GM18511 (cell line): Measurements from ENCODE around the gene RHOF.
"Not testable (repeated sequence)": the region's sequence is repeated elsewhere in the genome, so short reads cannot be mapped to it uniquely, and the experiment has no call there.

Source experiments
- ATAC-seq: cut with Tn5 transposase; IDR thresholded peaks from one replicate; pipeline ENCODE4 v1.9.1; 2021; ENCODE audit warnings: mild to moderate bottlenecking, moderate library complexity; ENCODE audit not compliant: unreplicated experiment

The RHOF gene

GRCh38 chr12:121776190-121777098 is 17.0 kb downstream of the RHOF start:
- peak; percentile 67 for ATAC-seq

DNA sequence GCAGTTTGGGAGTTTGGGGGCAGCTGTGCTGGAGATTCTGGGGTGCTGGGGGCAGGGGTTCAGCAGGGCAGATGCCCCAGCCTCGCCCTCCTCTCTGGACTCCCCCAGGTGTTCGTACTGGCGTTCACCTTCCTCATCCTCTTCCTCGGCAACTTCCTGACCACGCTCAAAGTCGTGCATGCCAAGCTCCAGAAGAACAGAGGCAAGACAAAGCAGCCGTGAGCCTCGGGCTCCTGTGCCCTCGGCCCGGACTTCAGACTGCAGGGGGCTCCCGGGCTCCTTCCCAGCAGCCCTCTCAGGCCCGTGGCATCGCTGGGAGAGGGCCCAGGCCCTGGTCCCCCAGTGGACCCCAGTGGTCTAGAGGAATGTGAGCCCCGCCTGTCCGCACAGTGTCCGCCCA is 18.0 kb downstream of the RHOF start:
- no peak for ATAC-seq

DNA sequence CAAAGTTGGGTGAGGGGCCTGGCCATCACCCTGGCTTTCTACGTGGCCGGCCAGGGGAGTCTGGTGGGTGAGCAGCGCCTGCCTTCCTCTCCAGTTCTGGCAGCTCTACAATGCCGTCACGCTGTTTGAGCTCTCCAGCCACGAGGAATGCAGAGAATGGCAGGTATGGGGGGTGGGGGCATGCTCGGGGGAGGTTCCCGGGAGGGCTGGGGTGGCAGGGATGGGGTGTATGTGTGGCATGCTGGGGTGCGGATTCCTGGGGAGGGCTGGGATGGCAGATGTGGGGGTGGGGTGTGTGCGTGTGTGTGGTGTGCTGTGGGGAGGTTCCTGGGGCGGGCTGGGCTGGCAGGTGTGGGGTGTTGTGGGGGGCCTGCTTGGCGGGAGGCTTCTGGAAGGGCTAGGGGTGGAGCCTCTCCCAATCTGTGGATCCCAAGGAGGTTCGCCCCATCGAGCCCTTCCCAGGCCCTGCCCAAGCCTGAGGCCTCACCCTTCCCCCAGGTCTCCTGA is 18.5 kb downstream of the RHOF start:
- ATAC-seq = no peak

DNA sequence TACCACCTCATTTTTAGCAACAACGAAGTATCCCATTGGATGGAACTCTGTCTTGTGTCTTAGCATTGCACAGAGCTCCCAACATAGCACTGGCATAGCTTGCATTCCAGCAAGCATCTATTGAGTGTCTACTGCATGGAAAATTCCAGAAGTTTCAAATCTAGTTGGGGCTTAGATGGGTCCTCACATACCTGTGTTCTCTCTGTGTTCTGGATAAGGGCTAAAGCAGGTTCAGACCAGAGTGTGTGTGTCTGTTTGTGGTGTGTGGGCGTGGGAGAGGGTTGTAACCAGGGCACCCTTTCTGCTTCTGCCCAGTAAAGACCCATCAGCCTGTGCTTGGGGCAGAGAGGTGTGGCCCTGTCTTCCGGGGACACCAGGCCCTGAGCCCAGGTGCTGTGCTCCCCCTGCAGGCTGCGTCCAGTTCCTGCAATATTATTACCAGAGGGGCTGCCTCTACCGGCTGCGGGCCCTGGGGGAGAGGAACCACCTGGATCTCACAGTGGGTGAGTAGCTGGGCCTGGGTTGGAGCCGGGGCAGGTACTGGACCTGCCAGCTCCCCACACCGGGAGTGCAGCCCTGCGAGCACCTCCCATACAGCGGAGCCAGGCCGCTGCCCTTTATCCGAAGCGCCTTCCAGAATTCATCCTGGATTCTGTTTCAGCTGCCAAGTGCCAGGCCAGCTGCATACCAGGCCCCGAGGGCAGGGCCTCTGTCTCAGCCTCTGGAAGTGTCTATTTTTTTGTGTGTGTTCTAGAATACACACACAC is 20.3 kb downstream of the RHOF start:
- ATAC-seq = peak; percentile 80

DNA sequence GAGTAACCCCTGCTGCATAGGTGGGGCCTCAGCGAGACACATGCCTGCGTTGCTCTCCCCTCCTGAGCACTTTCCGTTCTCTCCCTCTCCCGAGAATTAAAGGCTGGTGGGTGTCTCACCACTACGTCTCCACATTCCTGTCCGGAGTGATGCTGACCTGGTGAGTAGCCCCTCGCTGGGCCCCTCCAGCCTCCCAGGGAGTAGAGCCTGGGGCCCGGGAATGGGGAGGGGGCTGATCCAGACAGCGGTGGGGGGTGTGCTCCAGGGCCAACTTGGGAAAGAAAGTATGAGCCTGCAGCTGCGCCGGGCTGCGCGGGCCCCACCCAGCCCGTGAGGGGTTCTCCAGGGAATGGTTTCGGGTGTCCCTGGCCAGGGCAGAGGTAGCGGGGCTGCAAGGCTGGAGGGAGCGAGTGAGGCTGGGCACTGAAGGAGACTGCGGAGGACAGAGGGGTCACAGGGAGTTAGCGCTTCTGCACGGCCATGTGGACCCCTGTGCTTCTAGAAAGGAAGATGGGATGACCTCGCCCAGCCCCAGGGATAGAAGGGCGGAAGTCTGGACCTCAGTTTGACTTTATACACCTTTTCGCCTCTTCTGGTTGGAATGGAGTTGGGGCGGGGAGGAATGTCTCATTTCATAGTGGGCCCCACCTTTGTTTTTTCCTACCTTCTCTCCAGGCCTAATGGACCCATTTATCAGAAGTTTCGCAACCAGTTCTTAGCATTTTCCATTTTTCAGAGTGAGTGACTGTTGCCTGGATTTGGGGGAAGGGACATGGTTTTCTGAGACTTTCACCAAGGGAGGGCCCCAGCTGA is 22.5 kb downstream of the RHOF start:
- ATAC-seq = no peak

DNA sequence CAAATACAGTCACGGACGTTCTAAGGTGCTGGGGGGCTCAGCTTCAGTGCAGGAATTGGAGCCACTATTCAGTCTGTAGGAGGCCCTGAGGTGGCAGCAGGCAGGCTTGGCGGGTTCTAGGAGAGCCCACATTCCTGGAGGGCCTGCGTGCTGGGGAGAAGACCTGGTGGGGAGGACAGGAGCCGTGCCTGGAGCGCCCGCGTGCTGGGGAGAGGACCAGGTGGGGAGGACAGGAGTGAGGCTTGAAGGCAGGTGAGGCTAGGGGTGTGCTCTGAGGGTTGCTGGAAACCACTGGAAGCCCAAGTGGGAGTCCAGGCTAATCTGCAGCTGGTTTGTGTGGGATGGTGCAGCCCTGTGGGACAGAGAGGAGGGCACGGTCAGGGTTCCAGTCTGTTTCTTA is 23.1 kb downstream of the RHOF start:
- ATAC-seq = no peak

DNA sequence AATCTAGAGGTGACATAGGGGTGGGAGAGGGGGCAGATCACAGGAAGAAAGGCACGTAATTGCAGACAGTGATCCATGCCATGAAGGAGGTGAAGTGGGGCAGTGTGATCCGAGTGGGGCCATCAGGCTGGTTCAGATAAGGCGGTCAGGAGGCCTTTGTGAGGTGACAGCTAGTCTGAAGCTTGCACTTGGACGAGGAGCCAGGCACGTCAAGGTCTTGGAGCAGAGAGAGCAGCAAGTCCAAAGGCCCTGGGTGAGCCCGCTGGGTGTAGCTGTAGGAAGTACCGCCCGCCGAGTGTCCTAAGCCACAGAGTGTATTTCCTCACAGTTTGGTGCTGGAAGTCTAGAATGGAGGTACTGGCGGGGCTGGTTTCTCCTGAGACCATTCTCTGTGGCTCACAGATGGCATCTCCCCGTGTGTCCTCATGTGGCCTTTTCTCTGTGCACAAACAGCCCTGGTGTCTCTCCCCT is 23.6 kb downstream of the RHOF start:
- no peak for ATAC-seq

GRCh38 chr12:121769297-121769830 is 24.1 kb downstream of the RHOF start:
- ATAC-seq = no peak

DNA sequence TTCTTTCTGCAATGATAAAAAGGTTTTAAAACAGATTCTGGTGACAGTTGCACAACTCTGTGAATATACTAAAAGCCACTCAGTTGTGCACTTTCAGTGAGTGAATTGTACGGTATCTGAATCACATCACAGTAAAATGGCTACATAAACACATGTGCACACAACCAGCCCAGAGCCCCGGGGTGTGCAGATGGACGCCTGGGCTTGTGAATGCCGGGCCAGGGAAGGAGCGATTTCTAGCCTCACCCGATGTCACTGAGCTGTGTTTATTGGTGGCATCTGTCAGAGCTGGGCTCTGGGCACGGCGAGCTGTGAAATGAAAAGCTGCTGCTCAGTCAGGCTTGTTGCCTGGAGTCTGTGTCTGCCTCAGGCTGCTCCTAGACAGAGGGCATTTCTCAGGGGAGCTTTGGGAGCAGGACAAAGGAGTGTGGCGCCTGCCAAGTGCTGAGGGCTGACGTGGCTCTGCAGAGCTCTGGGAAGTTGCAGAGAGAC is 25.9 kb downstream of the RHOF start:
- no peak for ATAC-seq

GRCh38 chr12:121766290-121767039 is 27.0 kb downstream of the RHOF start:
- no peak for ATAC-seq

DNA sequence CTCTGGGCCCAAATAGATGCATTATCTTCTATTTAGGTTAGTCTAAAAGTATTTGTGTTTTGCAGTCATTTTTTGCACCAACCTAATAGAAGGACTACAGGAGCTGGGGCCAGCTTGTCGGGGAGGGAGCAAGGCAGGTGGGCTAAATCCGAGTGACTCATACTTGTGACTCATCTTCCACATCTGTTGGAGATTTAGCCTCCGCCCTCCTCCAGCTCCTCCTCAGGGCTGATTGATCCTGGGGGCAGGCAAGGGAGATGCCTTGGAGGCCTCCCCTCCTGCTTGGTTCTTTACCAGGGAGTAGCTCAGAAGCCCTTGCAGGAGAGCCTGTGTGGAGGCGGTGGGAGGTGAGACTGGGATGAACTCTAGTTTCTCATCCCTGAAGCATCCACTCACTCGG is 27.9 kb downstream of the RHOF start:
- ATAC-seq = no peak

GRCh38 chr12:121764808-121765207 is 28.7 kb downstream of the RHOF start:
- ATAC-seq = no peak

DNA sequence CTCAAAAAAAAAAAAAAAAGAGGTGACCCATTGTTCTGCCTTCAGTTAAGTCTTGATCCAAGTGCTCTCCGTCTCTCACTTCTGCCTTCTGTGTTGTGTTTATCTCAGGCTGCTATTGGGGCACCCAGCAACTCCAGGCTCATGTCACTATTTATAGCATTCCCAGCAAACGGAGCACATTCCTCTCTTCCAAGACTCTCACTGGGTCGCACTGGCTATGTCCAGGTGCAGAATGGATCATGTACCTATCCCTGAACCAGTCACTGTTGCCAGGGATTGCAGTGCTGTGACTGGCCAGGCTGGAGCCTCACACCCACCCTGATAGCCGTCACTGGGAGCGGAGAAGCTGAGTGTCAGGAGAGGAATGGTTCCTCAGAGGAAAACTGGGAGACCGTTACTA is 31.2 kb downstream of the RHOF start:
- no peak for ATAC-seq

- not testable (repeated sequence) for ATAC-seq
These were observed 35.0 kb downstream of the RHOF start for GRCh38 chr12:121758536-121758935.

DNA sequence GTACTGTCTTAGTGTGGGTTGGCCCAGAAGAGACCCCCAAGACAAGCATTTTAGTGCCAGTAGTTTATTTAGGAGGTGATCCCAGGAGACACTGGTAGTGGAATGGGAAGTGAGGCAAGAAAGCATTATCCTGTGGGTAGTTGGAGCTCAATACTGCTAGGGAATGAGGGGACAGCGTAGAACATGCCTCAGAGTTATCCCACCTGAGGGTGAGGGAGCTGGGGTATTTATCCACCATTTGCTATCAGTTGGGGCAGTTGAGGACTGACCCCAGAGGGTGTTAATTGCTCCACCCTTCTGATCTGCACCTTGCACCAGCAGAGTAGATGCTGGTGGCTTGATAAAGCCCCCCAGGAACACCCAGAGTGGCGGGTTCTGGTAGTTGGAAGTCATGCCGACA is 37.9 kb downstream of the RHOF start:
- no peak for ATAC-seq

DNA sequence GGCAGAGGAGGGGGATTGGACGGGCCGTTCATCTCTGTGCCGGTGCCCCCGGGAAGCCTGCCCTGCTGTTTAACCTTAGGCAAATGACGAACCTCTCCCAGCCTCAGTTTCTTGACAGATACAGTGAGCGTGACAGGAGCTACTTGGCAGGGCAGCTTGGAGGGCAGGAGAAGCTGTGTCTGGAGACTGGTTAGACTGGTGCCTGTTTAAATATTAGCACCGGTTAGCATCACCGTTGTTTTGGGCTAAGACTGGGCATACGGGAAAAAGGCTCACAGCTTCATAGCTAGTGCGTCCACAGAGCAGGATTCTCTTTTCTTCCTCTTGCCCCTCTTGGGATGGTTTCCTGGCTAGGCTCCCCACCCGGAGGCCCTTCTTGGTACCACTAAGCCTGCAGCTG is 38.7 kb downstream of the RHOF start:
- no peak for ATAC-seq

GRCh38 chr12:121753844-121754264 is 39.6 kb downstream of the RHOF start:
- ATAC-seq = no peak

GRCh38 chr12:121751749-121752351 is 41.6 kb downstream of the RHOF start:
- ATAC-seq = no peak

DNA sequence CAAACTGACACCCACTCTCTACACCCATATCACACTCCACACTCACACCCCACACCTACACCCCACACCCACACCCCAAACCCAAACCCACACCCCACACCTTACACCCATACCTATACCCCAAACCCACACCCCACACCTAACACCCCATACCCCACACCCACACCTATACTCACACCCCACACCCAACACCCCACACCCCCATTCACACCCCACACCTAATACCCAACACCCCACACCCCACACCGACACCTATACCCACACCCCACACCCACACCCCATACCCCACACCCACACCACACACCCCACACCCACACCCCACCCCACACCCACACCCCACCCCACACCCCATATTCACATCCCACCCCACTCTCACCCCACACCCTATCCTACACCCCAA is 42.5 kb downstream of the RHOF start:
- no peak for ATAC-seq
